Measurements from ENCODE around the gene SLIT2.

Gene SLIT2

GRCh38 chr4:20298455-20298854, 46.8 kb downstream of the SLIT2 start:
- Histone ChIP-seq H3K79me2 (ENCODE audit: insufficient read depth, low read length) (no peaks in the 10 kb centered on the region), H4K20me1 (ENCODE audit: insufficient read depth, low read length) (no peaks in the 10 kb centered on the region)

GRCh38 chr4:20298986-20299385, 47.3 kb downstream of the SLIT2 start:
- Histone ChIP-seq H3K27me3 (ENCODE audit: insufficient read depth, low read length) (no peaks in the 10 kb centered on the region), H3K4me2 (ENCODE audit: low read length) (no peak overlapping the region), H3K79me2 (ENCODE audit: insufficient read depth, low read length) (no peaks in the 10 kb centered on the region), H4K20me1 (ENCODE audit: insufficient read depth, low read length) (no peaks in the 10 kb centered on the region), H3K9me2 (ENCODE audit: low read depth, low read length) (no peaks in the 10 kb centered on the region), H3K36me3 (ENCODE audit: insufficient read depth, low read length) (no peaks in the 10 kb centered on the region), H2AFZ (ENCODE audit: low read length) (no peak overlapping the region), H3K4me3 (ENCODE audit: low read depth, low read length, poor library complexity, severe bottlenecking) (no peak overlapping the region), H3K9me3 (ENCODE audit: low read length) (no peaks in the 10 kb centered on the region), H3K9ac (ENCODE audit: low read length) (no peak overlapping the region), H3K27ac (ENCODE audit: low read depth, low read length, poor library complexity, severe bottlenecking) (no peak overlapping the region), H3F3A (ENCODE audit: insufficient read depth, low read length) (no peaks in the 10 kb centered on the region), H3K4me1 (ENCODE audit: insufficient read depth, low read length, severe bottlenecking) (no peaks in the 10 kb centered on the region)
- TF ChIP-seq CTCF (IDR thresholded peaks at IDR 0.05; ENCODE audit: low read length) (no peak), EZH2 (IDR thresholded peaks at IDR 0.05; ENCODE audit: borderline replicate concordance, low read length) (no peak)

More at GRCh38 chr4:20298455-20298854, 46.8 kb downstream of the SLIT2 start:
- Histone ChIP-seq H3K9ac (ENCODE audit: low read length) (no peak overlapping the region), H3K9me2 (ENCODE audit: low read depth, low read length) (no peaks in the 10 kb centered on the region), H3F3A (ENCODE audit: insufficient read depth, low read length) (no peaks in the 10 kb centered on the region), H3K9me3 (ENCODE audit: low read length) (no peaks in the 10 kb centered on the region), H3K27ac (ENCODE audit: low read depth, low read length, poor library complexity, severe bottlenecking) (no peak overlapping the region), H3K27me3 (ENCODE audit: insufficient read depth, low read length) (no peaks in the 10 kb centered on the region), H3K4me3 (ENCODE audit: low read depth, low read length, poor library complexity, severe bottlenecking) (no peak overlapping the region), H2AFZ (ENCODE audit: low read length) (no peak overlapping the region), H3K4me1 (ENCODE audit: insufficient read depth, low read length, severe bottlenecking) (no peaks in the 10 kb centered on the region), H3K36me3 (ENCODE audit: insufficient read depth, low read length) (no peaks in the 10 kb centered on the region), H3K4me2 (ENCODE audit: low read length) (no peak overlapping the region)
- TF ChIP-seq CTCF (IDR thresholded peaks at IDR 0.05; ENCODE audit: low read length) = no peak
- TF ChIP-seq EZH2 (IDR thresholded peaks at IDR 0.05; ENCODE audit: borderline replicate concordance, low read length) = no peak

DNA sequence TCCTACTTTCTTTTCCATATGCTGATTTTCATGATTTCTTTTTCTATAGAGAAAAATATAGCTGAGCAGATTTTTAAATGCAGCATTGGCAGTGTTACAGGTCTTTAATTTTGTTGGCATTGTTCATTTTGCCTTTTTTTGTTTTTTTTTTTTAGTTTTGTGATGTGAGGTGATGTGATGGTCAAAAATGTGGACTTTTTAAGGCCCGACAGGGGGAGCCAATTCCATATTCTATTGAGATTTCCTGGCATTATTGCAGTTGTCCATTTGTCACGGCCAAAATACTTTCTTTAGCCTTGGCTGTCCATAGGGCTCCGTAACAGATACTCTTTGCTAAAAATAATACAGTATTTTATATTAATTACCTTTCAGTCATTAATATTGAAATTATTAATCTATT, 47.8 kb downstream of the SLIT2 start:
- H3K9ac ChIP-seq (ENCODE audit: low read length) = no peak overlapping the region
- no peaks in the 10 kb centered on the region for H3F3A ChIP-seq (ENCODE audit: insufficient read depth, low read length)
- no peaks in the 10 kb centered on the region for H3K9me2 ChIP-seq (ENCODE audit: low read depth, low read length)
- no peaks in the 10 kb centered on the region for H3K36me3 ChIP-seq (ENCODE audit: insufficient read depth, low read length)
- no peaks in the 10 kb centered on the region for H3K27me3 ChIP-seq (ENCODE audit: insufficient read depth, low read length)
- TF ChIP-seq CTCF (IDR thresholded peaks at IDR 0.05; ENCODE audit: low read length) = no peak; the same call in 1 of the 2 replicates
- no peak for TF ChIP-seq EZH2 (IDR thresholded peaks at IDR 0.05; ENCODE audit: borderline replicate concordance, low read length)
- no peak overlapping the region for H3K27ac ChIP-seq (ENCODE audit: low read depth, low read length, poor library complexity, severe bottlenecking)
- H4K20me1 ChIP-seq (ENCODE audit: insufficient read depth, low read length) = no peaks in the 10 kb centered on the region
- no peak overlapping the region for H3K4me2 ChIP-seq (ENCODE audit: low read length)
- no peaks in the 10 kb centered on the region for H3K4me1 ChIP-seq (ENCODE audit: insufficient read depth, low read length, severe bottlenecking)
- no peak overlapping the region for H3K4me3 ChIP-seq (ENCODE audit: low read depth, low read length, poor library complexity, severe bottlenecking)
- no peaks in the 10 kb centered on the region for H3K9me3 ChIP-seq (ENCODE audit: low read length)
- H3K79me2 ChIP-seq (ENCODE audit: insufficient read depth, low read length) = no peaks in the 10 kb centered on the region
- H2AFZ ChIP-seq (ENCODE audit: low read length) = no peak overlapping the region

Data from OCI-LY1 (cell line).